VCaP (cell line): ENCODE data around the gene SPAAR.
A peak's percentile ranks its signal among the peaks of the same experiment; 100 is the strongest.

Experiments
- H3K27ac ChIP-seq: fragments of 450-650 bp; 2 replicates; pipeline ENCODE4 v1.5.1; 2017
- CTCF ChIP-seq: fragments of 450-650 bp; conservative IDR thresholded peaks from 2 replicates; pipeline ENCODE4 v1.5.1; 2017; ENCODE audit warnings: mild to moderate bottlenecking, moderate library complexity

Gene SPAAR

GRCh38 chr9:35919212-35920008, 10.1 kb downstream of the SPAAR start:
- H3K27ac ChIP-seq, result peak overlapping the region; percentile 66

GRCh38 chr9:35920051-35920620, 10.8 kb downstream of the SPAAR start:
- no peak for TF ChIP-seq CTCF
- peak overlapping the region; percentile 66 for H3K27ac ChIP-seq

More at GRCh38 chr9:35919212-35920008, 10.1 kb downstream of the SPAAR start:
- no peak for TF ChIP-seq CTCF

- no peak for TF ChIP-seq CTCF
- H3K27ac ChIP-seq, result peak overlapping the region; percentile 48
Observed at GRCh38 chr9:35923598-35923926, 14.3 kb downstream of the SPAAR start.

- TF ChIP-seq CTCF, result no peak
- peak overlapping the region; percentile 48 for H3K27ac ChIP-seq
Observed at GRCh38 chr9:35923927-35924763, 14.9 kb downstream of the SPAAR start.

GRCh38 chr9:35928591-35929452, 19.5 kb downstream of the SPAAR start:
- no peak for TF ChIP-seq CTCF
- H3K27ac ChIP-seq, result no peak overlapping the region

GRCh38 chr9:35929453-35929718, 20.1 kb downstream of the SPAAR start:
- no peak for TF ChIP-seq CTCF

GRCh38 chr9:35930521-35930920, 21.2 kb downstream of the SPAAR start:
- H3K27ac ChIP-seq, result no peak overlapping the region
- no peak for TF ChIP-seq CTCF

More at GRCh38 chr9:35929453-35929718, 20.1 kb downstream of the SPAAR start:
- H3K27ac ChIP-seq, result no peak overlapping the region
